Keratinocyte (primary cell): ENCODE results near the gene STK32C. TPM values are rescaled to one million over a fixed set of nuclear protein-coding genes. Genes with fewer than 3 reads are reported as not detected.

Experiments
- DNase-seq: peaks from one replicate; pipeline ENCODE4 v3.0.0-alpha.2; 2011; ENCODE audit warnings: low read depth, missing footprints, low spot score
- FAIRE-seq: peaks from 2 replicates; lab custom pipeline; 2011; peaks lifted over from hg19 to GRCh38; lab: Jason Lieb, UNC
- H2AFZ ChIP-seq: 2 replicates; pipeline ENCODE4 v1.6.0; 2012; ENCODE audit warnings: low read length, control low read depth, inconsistent platforms; ENCODE audit not compliant: control insufficient read depth
- H3K27ac ChIP-seq: 2 replicates; pipeline ENCODE4 v1.5.1; 2011; ENCODE audit warnings: low read length; ENCODE audit not compliant: control insufficient read depth, insufficient read depth
- H3K27me3 ChIP-seq: 3 replicates; pipeline ENCODE4 v1.6.0; 2011; ENCODE audit warnings: low read length; ENCODE audit not compliant: control insufficient read depth, insufficient read depth; ENCODE audit errors: extremely low read depth
- H3K36me3 ChIP-seq, 2 experiments: 2 replicates in 1 of 2; 3 replicates in 1 of 2; pipeline ENCODE4 v1.5.1; 2011; ENCODE audit warnings: low read length in 2 of 2, mild to moderate bottlenecking in 1 of 2; ENCODE audit not compliant: control insufficient read depth in 2 of 2, insufficient read depth in 2 of 2; ENCODE audit errors: extremely low read depth in 1 of 2
- H3K4me1 ChIP-seq: 3 replicates; pipeline ENCODE4 v1.5.1; 2011; ENCODE audit warnings: low read length; ENCODE audit not compliant: control insufficient read depth, insufficient read depth; ENCODE audit errors: extremely low read depth
- H3K4me2 ChIP-seq: 3 replicates; pipeline ENCODE4 v1.6.0; 2011; ENCODE audit warnings: low read depth, low read length; ENCODE audit not compliant: control insufficient read depth, insufficient read depth; ENCODE audit errors: extremely low read depth
- H3K4me3 ChIP-seq, 3 experiments: fragments of 200-600 bp in 1 of 3; sonication (generic) in 1 of 3; 2 replicates in 2 of 3; 3 replicates in 1 of 3; pipeline ENCODE4 v1.5.1; 2011 to 2016; ENCODE audit warnings: low read length in 3 of 3, mild to moderate bottlenecking in 3 of 3, control low read depth in 2 of 3, inconsistent platforms in 1 of 3, low read depth in 1 of 3, mixed read lengths in 1 of 3, mixed run types in 1 of 3, moderate library complexity in 1 of 3; ENCODE audit not compliant: control insufficient read depth in 2 of 3, insufficient read depth in 2 of 3; ENCODE audit errors: extremely low read depth in 1 of 3
- H3K79me2 ChIP-seq: 2 replicates; pipeline ENCODE4 v1.6.0; 2012; ENCODE audit warnings: low read length; ENCODE audit not compliant: control insufficient read depth, insufficient read depth
- H3K9ac ChIP-seq: 3 replicates; pipeline ENCODE4 v1.6.0; 2011; ENCODE audit warnings: low read length; ENCODE audit not compliant: control insufficient read depth, insufficient read depth; ENCODE audit errors: extremely low read depth
- H3K9me1 ChIP-seq: 3 replicates; pipeline ENCODE4 v1.6.0; 2011; ENCODE audit warnings: low read length; ENCODE audit not compliant: control insufficient read depth, insufficient read depth; ENCODE audit errors: extremely low read depth
- H3K9me3 ChIP-seq: 2 replicates; pipeline ENCODE4 v1.5.1; 2012; ENCODE audit warnings: low read depth, low read length; ENCODE audit not compliant: control insufficient read depth
- H4K20me1 ChIP-seq: 3 replicates; pipeline ENCODE4 v1.6.0; 2011; ENCODE audit warnings: low read length; ENCODE audit not compliant: control insufficient read depth, insufficient read depth; ENCODE audit errors: extremely low read depth
- CTCF ChIP-seq, 3 experiments: IDR thresholded peaks in 1 of 3; conservative IDR thresholded peaks in 1 of 3; optimal IDR thresholded peaks in 1 of 3; 2 replicates in 2 of 3; 3 replicates in 1 of 3; pipeline versions ENCODE3 to v1.5.1; 2011; ENCODE audit warnings: low read length in 3 of 3, mild to moderate bottlenecking in 3 of 3, moderate library complexity in 2 of 3, control low read depth in 1 of 3, inconsistent platforms in 1 of 3; ENCODE audit not compliant: insufficient read depth in 2 of 3; ENCODE audit errors: extremely low read depth in 1 of 3
- EZH2 ChIP-seq: IDR thresholded peaks from one replicate; pipeline ENCODE4 v1.6.1; 2012; ENCODE audit warnings: inconsistent platforms, mild to moderate bottlenecking, low read length, moderate library complexity
- dilution Hi-C: fragments of 300-500 bp; cut with MboI; formaldehyde crosslinking; loops from one replicate; pipeline ENCODE4 v1.7.0; 2020; ENCODE audit warnings: low sequenced_read_pairs; ENCODE audit not compliant: extremely low pct_ligation_motif_present
- polyA plus RNA-seq, 5 experiments: library from polyadenylated mRNA; depleted of rRNA in 3 of 5; stranded (reverse) in 3 of 5; stranded (forward) in 1 of 5; unstranded in 1 of 5; fragments of >200 nt; gene quantifications; 1 replicate in 1 of 5; 2 replicates in 3 of 5; 3 replicates in 1 of 5; pipeline versions ENCODE4 v1.2.1 to v1.2.3, GENCODE V29; 2011 to 2012; ENCODE audit warnings: missing spikeins in 2 of 5, low read depth in 1 of 5, low replicate concordance in 1 of 5

Gene STK32C
- polyA plus RNA-seq, 1 donor (not counting 4 experiments of a cell fraction or from before 2014, with no cell fraction given): 4.1 TPM

GRCh38 chr10:132242103-132242840 is 65.5 kb downstream of the STK32C start:
- no peaks in the 10 kb centered on the region for H3K27me3 ChIP-seq
- TF ChIP-seq CTCF (optimal IDR thresholded peaks at IDR 0.05 in 1 of 3, IDR thresholded peaks at IDR 0.05 in 1 of 3, conservative IDR thresholded peaks at IDR 0.05 in 1 of 3; ENCODE audit: extremely low read depth in 1 of 3, insufficient read depth in 2 of 3, low read length in 3 of 3): no peak
- no peak for TF ChIP-seq EZH2
- no peaks in the 10 kb centered on the region for H3K9me1 ChIP-seq
- no peaks in the 10 kb centered on the region for H3K36me3 ChIP-seq
- H3K4me1 ChIP-seq: no peaks in the 10 kb centered on the region
- no peaks in the 10 kb centered on the region for H3K79me2 ChIP-seq
- H3K9ac ChIP-seq: no peak overlapping the region
- no peak overlapping the region for H2AFZ ChIP-seq
- no peaks in the 10 kb centered on the region for H3K9me3 ChIP-seq
- no peak for DNase-seq
- H3K27ac ChIP-seq: no peak overlapping the region
- no peak overlapping the region for H3K4me2 ChIP-seq
- H3K4me3 ChIP-seq: no peak overlapping the region
- no peak for FAIRE-seq
- H4K20me1 ChIP-seq: no peaks in the 10 kb centered on the region
- dilution Hi-C loops: no loop called here

GRCh38 chr10:132241496-132241895 is 66.3 kb downstream of the STK32C start:
- Histone ChIP-seq H3K36me3 (no peaks in the 10 kb centered on the region), H3K4me3 (no peak overlapping the region), H3K27ac (no peak overlapping the region), H3K4me2 (no peak overlapping the region), H3K4me1 (no peaks in the 10 kb centered on the region), H3K9me3 (no peaks in the 10 kb centered on the region), H3K79me2 (no peaks in the 10 kb centered on the region), H3K27me3 (no peaks in the 10 kb centered on the region), H3K9me1 (no peaks in the 10 kb centered on the region), H4K20me1 (no peaks in the 10 kb centered on the region), H3K9ac (no peak overlapping the region), H2AFZ (no peak overlapping the region)
- no peak for TF ChIP-seq EZH2
- no peak for TF ChIP-seq CTCF (optimal IDR thresholded peaks at IDR 0.05 in 1 of 3, IDR thresholded peaks at IDR 0.05 in 1 of 3, conservative IDR thresholded peaks at IDR 0.05 in 1 of 3; ENCODE audit: extremely low read depth in 1 of 3, insufficient read depth in 2 of 3, low read length in 3 of 3)
- DNase-seq (no peak), FAIRE-seq (no peak)
- dilution Hi-C loops: no loop called here
